Nephron (organoid): ENCODE measurements around the gene PLEKHM2.
A peak's percentile ranks its signal among the peaks of the same experiment; 100 is the strongest.

Experiments
- H3K27ac Mint-ChIP-seq, 3 experiments: 2 replicates each; pipeline ENCODE4 v1.8.0; 2020; ENCODE audit warnings: mixed read lengths in 3 of 3, mild to moderate bottlenecking in 2 of 3, moderate library complexity in 1 of 3
- H3K27me3 Mint-ChIP-seq: 2 replicates; pipeline ENCODE4 v1.8.0; 2021; ENCODE audit warnings: low read depth, mild to moderate bottlenecking, moderate library complexity, mixed read lengths
- H3K36me3 Mint-ChIP-seq: 2 replicates; pipeline ENCODE4 v1.8.0; 2020; ENCODE audit warnings: low read depth, mixed read lengths
- H3K4me1 Mint-ChIP-seq: 2 replicates; pipeline ENCODE4 v1.8.0; 2020; ENCODE audit warnings: mixed read lengths
- H3K4me3 Mint-ChIP-seq, 3 experiments: 2 replicates each; pipeline ENCODE4 v1.8.0; 2020; ENCODE audit warnings: mild to moderate bottlenecking in 3 of 3, mixed read lengths in 3 of 3, moderate library complexity in 2 of 3
- H3K9me3 Mint-ChIP-seq: 2 replicates; pipeline ENCODE4 v1.8.0; 2020; ENCODE audit warnings: mixed read lengths
- TF ChIP-seq, protein P1 (sequence below), 3 experiments: fragments of 200-600 bp; sonication (generic); IDR thresholded peaks; one replicate each; pipeline ENCODE4 v1.5.0; 2021; ENCODE audit warnings: antibody characterized with exemption in 3 of 3; ENCODE audit not compliant: unreplicated experiment in 3 of 3

Gene PLEKHM2

DNA sequence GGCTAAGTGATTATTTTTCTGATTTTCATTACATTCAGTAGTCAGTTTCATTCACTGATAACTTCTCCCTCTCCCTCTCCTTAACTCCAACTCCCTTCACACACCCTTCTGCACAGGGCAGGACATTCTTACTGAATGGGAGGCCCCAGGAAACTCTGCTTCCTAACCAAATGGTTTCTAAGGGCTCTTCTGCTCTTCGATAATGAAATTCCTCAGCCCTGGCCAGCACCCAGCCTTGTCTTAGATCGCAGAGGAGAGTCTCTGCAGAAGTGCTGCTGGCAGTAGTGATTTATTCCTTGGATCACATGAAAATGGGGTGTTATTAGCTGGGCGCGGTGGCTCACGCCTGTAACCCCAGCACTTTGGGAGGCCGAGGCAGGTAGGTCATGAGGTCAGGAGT lies 16.4 kb downstream of the PLEKHM2 start:
- Mint-ChIP-seq H3K9me3 (no peaks in the 10 kb centered on the region), H3K4me3 (no peak overlapping the region), H3K27me3 (no peaks in the 10 kb centered on the region), H3K4me1 (peaks cover 46% of the 10 kb centered on the region), H3K36me3 (peaks cover 14% of the 10 kb centered on the region), H3K27ac (peak overlapping the region; percentile 35 to 78 (median 76))
- TF ChIP-seq, protein P1, sequence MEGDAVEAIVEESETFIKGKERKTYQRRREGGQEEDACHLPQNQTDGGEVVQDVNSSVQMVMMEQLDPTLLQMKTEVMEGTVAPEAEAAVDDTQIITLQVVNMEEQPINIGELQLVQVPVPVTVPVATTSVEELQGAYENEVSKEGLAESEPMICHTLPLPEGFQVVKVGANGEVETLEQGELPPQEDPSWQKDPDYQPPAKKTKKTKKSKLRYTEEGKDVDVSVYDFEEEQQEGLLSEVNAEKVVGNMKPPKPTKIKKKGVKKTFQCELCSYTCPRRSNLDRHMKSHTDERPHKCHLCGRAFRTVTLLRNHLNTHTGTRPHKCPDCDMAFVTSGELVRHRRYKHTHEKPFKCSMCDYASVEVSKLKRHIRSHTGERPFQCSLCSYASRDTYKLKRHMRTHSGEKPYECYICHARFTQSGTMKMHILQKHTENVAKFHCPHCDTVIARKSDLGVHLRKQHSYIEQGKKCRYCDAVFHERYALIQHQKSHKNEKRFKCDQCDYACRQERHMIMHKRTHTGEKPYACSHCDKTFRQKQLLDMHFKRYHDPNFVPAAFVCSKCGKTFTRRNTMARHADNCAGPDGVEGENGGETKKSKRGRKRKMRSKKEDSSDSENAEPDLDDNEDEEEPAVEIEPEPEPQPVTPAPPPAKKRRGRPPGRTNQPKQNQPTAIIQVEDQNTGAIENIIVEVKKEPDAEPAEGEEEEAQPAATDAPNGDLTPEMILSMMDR (IDR thresholded peaks at IDR 0.05; ENCODE audit: unreplicated experiment in 3 of 3): no peak

DNA sequence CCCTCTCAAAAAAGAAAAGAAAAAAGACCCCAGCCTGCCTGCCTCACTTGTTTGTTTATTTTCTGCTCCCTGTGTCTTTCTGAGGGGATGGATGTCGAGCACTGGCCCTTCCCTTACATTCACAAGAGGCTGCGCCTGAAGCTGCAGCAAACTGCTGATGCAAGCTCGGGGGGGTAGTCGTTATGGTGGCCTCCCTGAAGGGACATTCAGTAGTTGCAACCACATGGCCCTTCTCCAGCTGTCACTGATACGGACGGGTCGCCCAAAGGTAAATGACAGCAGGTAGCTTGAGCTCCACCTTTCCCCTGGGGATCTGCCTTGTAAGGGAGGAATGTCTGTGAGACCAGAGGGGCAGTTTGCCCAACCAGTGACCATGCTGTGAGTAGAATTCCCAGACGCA lies 17.7 kb downstream of the PLEKHM2 start:
- Mint-ChIP-seq H3K4me3 (no peak overlapping the region), H3K27me3 (no peaks in the 10 kb centered on the region), H3K9me3 (no peaks in the 10 kb centered on the region), H3K27ac (peak overlapping the region; percentile 68 to 87 (median 69)), H3K36me3 (peaks cover 15% of the 10 kb centered on the region), H3K4me1 (peaks cover 53% of the 10 kb centered on the region)
- TF ChIP-seq, protein P1 (IDR thresholded peaks at IDR 0.05; ENCODE audit: unreplicated experiment in 3 of 3): no peak

DNA sequence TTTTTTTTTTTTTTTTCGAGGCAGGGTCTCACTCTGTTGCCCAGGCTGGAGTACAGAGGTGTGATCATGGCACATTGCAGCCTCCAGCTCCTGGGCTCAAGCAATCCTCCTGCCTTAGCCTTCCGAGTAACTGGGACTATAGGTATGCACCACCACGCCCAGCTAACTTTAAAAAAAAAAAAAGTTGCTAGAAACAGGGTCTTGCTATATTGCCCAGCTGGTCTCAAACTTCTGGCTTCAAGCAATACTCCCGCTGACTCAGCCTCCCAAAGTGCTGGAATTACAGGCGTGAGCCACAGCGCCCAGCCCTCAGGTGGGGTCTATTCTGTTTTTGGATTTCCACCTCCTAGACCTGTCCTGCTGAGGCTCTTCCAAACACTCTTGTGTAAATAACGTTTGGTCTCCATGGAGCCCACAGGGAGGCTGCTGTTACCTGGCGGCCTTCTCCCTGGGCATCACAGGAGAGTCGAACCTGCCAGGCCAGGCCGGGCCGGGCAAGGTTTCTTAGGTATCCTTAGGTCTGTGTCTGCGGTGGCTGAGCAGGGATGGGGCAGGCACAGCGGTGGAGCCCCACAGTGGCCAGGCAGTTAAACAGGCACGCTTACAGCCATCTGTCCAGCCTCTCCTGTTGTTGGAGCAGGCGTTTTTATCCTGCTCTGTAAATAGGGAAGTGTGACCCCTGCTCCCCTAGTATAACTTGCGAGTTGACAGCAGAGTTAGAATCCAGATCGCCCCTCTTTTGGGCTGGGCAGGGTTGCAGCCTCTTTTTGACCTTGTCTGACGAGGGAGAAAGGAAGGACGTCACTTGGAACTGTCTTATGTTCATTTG lies 18.8 kb downstream of the PLEKHM2 start:
- TF ChIP-seq, protein P1 (IDR thresholded peaks at IDR 0.05; ENCODE audit: unreplicated experiment in 3 of 3): no peak
- H3K36me3 Mint-ChIP-seq: peaks cover 12% of the 10 kb centered on the region
- H3K4me3 Mint-ChIP-seq: peak overlapping the region; percentile 9 to 44 (median 19)
- H3K27ac Mint-ChIP-seq: peak overlapping the region; percentile 92 to 97 (median 97)
- H3K9me3 Mint-ChIP-seq: no peaks in the 10 kb centered on the region
- peaks cover 52% of the 10 kb centered on the region for H3K4me1 Mint-ChIP-seq
- no peaks in the 10 kb centered on the region for H3K27me3 Mint-ChIP-seq

DNA sequence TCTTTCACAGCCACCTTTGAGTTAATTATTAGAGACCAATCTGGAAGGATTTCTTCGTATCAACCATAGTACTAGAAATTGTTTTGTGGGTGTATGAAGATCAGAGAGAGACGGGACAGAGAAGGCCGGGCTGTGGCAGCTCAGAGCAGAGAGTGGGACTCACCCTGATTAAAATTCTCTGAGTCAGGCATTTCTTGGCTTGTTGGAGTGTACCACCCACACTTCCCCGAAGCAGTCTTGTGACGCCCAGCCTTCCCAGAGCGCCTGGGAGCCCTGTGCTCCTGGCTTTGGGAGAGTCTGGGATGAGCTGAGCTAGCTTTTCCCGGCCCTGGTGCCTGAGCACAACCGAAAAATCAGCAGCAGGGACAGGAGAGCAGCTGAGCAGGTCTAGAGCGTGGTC lies 19.4 kb downstream of the PLEKHM2 start:
- Mint-ChIP-seq H3K4me1 (peaks cover 53% of the 10 kb centered on the region), H3K36me3 (peaks cover 12% of the 10 kb centered on the region), H3K9me3 (no peaks in the 10 kb centered on the region), H3K27me3 (no peaks in the 10 kb centered on the region), H3K27ac (peak overlapping the region; percentile 92 to 97 (median 97)), H3K4me3 (peak overlapping the region; percentile 9 to 44 (median 19))
- TF ChIP-seq, protein P1 (IDR thresholded peaks at IDR 0.05; ENCODE audit: unreplicated experiment in 3 of 3): no peak

DNA sequence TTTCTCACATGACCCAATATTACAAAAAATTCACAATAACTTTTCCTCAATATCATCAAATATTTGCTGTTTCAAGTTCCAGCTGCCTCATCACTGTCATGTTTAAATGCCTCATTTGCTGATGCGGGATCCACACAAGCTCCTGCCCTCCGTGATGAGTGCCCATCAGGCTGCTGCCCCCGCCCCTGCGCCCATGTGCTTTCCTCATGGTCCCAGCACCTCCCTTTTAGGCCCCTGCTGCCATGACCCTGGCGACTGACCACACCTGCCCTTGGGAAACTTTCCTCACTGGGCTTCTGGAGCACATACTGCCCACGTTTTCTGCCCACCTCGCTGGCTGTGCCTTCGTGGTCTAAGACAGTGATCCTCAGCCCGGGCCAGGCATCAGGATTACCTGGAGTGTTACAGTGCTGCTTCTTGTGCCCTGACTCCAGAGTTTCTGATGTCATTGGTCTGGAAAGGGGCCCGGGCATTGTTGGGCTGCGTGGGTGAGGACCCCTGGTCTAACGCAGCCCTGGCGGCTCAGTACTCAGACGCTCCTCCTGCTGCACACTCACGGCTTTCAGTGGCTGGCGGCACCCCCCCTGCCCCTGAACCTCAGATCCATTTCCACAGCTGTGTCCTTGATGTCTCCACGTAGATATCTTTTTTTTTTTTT lies 20.5 kb downstream of the PLEKHM2 start:
- H3K9me3 Mint-ChIP-seq: no peaks in the 10 kb centered on the region
- peak overlapping the region; percentile 92 to 97 (median 97) for H3K27ac Mint-ChIP-seq
- TF ChIP-seq, protein P1 (IDR thresholded peaks at IDR 0.05; ENCODE audit: unreplicated experiment in 3 of 3): no peak
- H3K36me3 Mint-ChIP-seq: peaks cover 12% of the 10 kb centered on the region
- no peaks in the 10 kb centered on the region for H3K27me3 Mint-ChIP-seq
- H3K4me3 Mint-ChIP-seq: peak overlapping the region in 2 of 3 experiments; percentile 11 to 32
- peaks cover 62% of the 10 kb centered on the region for H3K4me1 Mint-ChIP-seq
